Lower lobe of right lung (tissue), 2 donors: ENCODE data around the gene ARID1A. TPM values are rescaled to one million over a fixed set of nuclear protein-coding genes. Genes with fewer than 3 reads are reported as not detected.
"Not testable (repeated sequence)": the region's sequence is repeated elsewhere in the genome, so short reads cannot be mapped to it uniquely, and the experiment has no call there.

ENCODE experiments used
- ATAC-seq, 2 donors: fragments of 200-7000 bp; cut with Tn5 transposase; one replicate each; pipeline ENCODE4 v1.9.1; 2020 to 2022; ENCODE audit warnings: mild to moderate bottlenecking in 2 of 2, moderate library complexity in 2 of 2
- DNase-seq: peaks from one replicate; pipeline ENCODE4 v3.0.0-alpha.2; 2020
- H3K27ac ChIP-seq: fragments of 200-600 bp; one replicate; pipeline ENCODE4 v1.8.0; 2022
- H3K27me3 ChIP-seq: fragments of 200-600 bp; one replicate; pipeline ENCODE4 v1.8.0; 2022; ENCODE audit warnings: low read depth
- H3K36me3 ChIP-seq: fragments of 200-600 bp; one replicate; pipeline ENCODE4 v1.8.0; 2022; ENCODE audit warnings: mild to moderate bottlenecking
- H3K4me1 ChIP-seq: fragments of 200-600 bp; one replicate; pipeline ENCODE4 v1.8.0; 2022
- H3K4me3 ChIP-seq: fragments of 200-600 bp; one replicate; pipeline ENCODE4 v1.8.0; 2022; ENCODE audit warnings: mild to moderate bottlenecking
- H3K9me3 ChIP-seq: fragments of 200-600 bp; one replicate; pipeline ENCODE4 v1.8.0; 2022
- intact Hi-C: fragments of 100-400 bp; cut with DNase I; formaldehyde crosslinking; loops from one replicate; pipeline ENCODE4 v1.11.0; 2022
- total RNA-seq: library from RNA; stranded (reverse); fragmentation: NEBNext Ultra II Directional; extraction: Animal tissue kit (Norgen Biotek cat#: 25700); gene quantifications from one replicate; pipeline ENCODE4 v1.2.1, GENCODE V29; 2021
- TF ChIP-seq, protein P1 (sequence below): fragments of 200-600 bp; IDR thresholded peaks from one replicate; pipeline ENCODE4 v1.8.0; 2022; ENCODE audit warnings: antibody characterized with exemption, mild to moderate bottlenecking
- donor health status: DM: no; HTN: yes; CAD: no; lungs with severe emphysema.

Gene ARID1A
- total RNA-seq, 1 donor from 2014 or later = 72.4 TPM

DNA sequence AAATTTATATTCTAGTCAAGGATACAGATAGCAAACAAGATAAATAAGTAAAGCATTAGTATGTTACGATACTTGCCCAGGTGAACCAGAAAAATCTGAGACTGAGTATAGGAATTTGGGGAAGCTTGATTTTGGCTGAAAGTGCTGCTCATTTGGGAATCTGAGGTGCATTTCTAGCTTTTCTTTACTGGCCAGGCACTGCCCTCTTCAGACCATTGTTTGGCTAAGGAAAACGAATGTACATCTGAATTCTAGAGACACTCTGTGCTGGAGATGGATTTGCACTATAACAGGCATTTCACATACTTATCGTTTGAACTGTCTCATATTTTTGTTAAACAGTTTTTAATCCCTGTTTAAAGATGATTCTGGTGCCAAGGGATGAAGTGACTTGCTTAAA lies 23.4 kb downstream of the ARID1A start:
- Histone ChIP-seq H3K9me3 (no peaks in the 10 kb centered on the region), H3K4me3 (no peak overlapping the region), H3K36me3 (peaks cover 15% of the 10 kb centered on the region), H3K4me1 (peaks cover 97% of the 10 kb centered on the region), H3K27me3 (no peaks in the 10 kb centered on the region), H3K27ac (no peak overlapping the region)
- TF ChIP-seq, protein P1, sequence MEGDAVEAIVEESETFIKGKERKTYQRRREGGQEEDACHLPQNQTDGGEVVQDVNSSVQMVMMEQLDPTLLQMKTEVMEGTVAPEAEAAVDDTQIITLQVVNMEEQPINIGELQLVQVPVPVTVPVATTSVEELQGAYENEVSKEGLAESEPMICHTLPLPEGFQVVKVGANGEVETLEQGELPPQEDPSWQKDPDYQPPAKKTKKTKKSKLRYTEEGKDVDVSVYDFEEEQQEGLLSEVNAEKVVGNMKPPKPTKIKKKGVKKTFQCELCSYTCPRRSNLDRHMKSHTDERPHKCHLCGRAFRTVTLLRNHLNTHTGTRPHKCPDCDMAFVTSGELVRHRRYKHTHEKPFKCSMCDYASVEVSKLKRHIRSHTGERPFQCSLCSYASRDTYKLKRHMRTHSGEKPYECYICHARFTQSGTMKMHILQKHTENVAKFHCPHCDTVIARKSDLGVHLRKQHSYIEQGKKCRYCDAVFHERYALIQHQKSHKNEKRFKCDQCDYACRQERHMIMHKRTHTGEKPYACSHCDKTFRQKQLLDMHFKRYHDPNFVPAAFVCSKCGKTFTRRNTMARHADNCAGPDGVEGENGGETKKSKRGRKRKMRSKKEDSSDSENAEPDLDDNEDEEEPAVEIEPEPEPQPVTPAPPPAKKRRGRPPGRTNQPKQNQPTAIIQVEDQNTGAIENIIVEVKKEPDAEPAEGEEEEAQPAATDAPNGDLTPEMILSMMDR = no peak
- DNase-seq = no peak
- no peak for ATAC-seq
- intact Hi-C loops = no loop called here

DNA sequence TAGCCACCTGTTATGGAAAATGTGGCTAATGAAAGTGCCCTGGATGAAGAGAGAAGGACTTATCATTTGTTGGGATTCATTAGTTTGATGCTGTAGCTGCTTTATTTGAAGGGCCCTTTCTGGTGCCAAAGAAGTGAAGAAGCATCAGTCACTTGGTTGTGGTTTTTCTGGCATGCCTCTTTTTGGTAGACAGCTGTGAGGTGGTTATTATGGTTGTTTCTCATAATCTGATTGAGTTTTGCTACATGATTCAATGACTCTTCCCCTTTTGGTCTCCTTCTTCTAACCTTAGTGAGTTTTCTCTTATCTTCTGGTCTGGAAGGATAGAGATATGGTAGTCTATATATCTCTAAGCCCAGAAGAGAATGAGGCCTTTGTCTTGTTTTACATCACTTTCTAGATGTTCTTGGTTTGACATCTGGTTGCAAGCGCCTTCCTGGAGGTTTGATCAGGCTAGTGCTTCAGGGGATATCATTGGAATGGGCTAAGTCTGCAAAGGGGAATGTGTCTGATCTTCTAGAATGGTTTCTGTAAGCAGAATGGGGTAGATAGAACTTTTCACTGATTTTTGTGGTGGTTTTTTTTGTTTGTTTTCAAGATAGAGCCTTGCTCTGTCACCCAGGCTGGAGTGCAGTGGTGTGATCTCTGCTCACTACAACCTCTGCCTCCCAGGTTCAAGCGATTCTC lies 26.0 kb downstream of the ARID1A start:
- Histone ChIP-seq H3K27me3 (no peaks in the 10 kb centered on the region), H3K27ac (no peak overlapping the region), H3K4me3 (no peak overlapping the region), H3K4me1 (peaks cover 97% of the 10 kb centered on the region), H3K9me3 (no peaks in the 10 kb centered on the region), H3K36me3 (peaks cover 8% of the 10 kb centered on the region)
- TF ChIP-seq, protein P1 = no peak
- ATAC-seq (no peak), DNase-seq (no peak)
- intact Hi-C loops = no loop called here

DNA sequence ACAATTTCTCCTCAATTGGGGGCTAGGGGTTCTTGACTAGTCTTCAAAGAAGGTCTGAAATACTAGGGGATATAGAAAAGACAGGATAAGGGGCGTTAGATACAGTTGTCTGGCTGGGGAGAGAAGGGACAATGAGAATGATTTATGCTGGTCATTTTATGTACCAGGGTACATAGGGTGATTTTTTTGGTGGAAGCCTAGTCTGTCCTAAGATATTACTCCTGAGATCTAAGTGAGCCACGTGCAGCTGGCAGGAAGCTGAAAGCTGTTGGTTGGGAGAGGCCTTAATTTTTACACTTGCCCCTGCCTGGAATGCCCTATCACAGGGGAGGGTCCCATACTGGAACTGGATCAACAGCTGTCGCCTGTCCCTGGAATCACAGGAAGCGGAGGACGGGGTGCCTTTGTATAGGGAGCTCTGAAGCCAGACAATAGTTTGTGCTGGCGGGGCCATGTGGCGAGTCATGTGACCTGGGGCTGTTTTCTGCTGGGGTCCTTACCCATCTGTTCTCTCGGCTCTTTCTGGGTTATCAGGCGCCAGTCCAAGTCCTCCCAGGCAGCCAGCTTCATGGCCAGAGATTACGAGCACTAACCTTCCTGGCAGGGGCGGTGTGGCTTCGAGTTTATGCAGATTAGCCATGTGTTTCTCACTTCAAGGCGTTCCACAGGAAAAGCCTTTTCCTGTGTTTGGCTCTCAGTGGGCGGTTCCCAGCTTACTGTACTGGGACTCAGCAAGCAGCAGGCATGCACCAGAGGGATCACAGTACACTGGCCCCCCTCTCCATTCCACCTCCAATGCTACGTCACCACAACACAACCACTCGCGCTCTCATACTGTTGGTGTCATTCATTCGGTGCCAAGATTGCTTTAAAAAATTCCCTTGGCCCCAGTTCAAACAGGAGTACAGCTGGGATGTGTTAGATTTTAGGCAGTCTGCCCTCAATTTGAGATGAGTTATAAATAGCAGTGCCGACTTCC lies 27.5 kb downstream of the ARID1A start:
- Histone ChIP-seq H3K36me3 (peaks cover 8% of the 10 kb centered on the region), H3K27me3 (no peaks in the 10 kb centered on the region), H3K4me1 (peaks cover 97% of the 10 kb centered on the region), H3K4me3 (peak overlapping the region; percentile 22), H3K9me3 (no peaks in the 10 kb centered on the region), H3K27ac (peak overlapping the region; percentile 50)
- DNase-seq (peak; percentile 78), ATAC-seq (peak; percentile 93 to 95)
- TF ChIP-seq, protein P1 = no peak
- intact Hi-C loops = no loop called here

DNA sequence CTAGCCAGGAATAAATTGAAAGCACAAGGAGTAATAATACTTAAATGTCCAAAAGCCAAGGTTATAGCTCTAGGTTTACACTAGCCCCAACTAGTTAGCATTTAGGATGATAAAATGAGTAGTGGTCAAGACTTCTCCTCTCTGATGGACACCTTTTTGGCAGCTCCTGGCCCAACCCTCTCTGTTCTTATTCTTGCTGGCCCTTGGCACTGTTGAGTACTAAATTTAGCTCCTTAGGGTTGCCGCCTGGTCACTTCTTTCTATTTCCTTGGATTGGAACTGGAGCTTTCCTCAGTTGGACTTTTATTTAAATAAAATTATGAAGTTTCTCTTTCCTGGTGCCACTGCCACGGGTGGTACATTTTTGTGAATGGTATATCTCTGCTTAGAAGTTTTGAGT lies 28.3 kb downstream of the ARID1A start:
- Histone ChIP-seq H3K4me1 (peaks cover 97% of the 10 kb centered on the region), H3K4me3 (peak overlapping the region; percentile 22), H3K9me3 (no peaks in the 10 kb centered on the region), H3K27me3 (no peaks in the 10 kb centered on the region), H3K36me3 (peaks cover 8% of the 10 kb centered on the region), H3K27ac (peak overlapping the region; percentile 8)
- DNase-seq = no peak
- intact Hi-C loops = no loop called here
- TF ChIP-seq, protein P1 = no peak
- ATAC-seq = no peak

DNA sequence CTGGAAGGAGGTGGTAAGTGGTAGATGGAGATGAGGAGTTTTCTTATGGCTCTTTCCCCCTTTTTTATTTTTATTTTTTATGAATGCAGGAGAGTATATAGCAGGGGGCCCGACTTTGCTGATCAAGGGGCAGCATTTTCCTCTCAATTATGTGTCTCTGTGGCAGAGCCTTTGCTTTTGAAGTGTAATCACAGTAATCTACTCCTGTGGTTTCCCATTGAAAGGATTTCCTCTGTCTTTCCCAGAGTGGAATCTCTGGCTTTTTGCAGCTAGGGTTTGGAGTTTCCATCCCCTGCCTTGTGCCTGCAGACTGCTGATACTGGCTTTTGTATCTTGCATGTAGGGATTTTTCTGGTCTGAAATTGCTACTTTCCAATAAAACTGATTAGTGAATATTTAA lies 29.1 kb downstream of the ARID1A start:
- Histone ChIP-seq H3K4me3 (no peak overlapping the region), H3K36me3 (peaks cover 11% of the 10 kb centered on the region), H3K4me1 (peaks cover 92% of the 10 kb centered on the region), H3K9me3 (no peaks in the 10 kb centered on the region), H3K27me3 (no peaks in the 10 kb centered on the region), H3K27ac (no peak overlapping the region)
- ATAC-seq = no peak
- TF ChIP-seq, protein P1 = no peak
- DNase-seq = no peak
- intact Hi-C loops = no loop called here

DNA sequence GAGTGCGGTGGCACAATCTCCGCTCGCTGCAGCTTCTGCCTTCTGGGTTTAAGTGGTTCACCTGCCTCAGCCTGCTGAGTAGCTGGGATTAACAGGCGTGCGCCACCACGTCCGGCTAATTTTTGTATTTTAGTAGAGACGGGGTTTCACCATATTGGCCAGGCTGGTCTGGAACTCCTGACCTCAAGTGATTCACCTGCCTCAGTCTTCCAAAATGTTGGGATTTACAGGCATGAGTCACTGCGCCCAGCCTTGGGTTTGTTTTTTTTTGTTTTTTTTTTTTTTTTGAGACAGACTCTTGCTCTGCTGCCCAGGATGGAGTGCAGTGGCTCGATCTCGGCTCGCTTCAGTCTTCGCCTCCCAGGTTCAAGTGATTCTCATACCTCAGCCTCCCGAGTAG lies 30.1 kb downstream of the ARID1A start:
- intact Hi-C loops = not testable (repeated sequence)
- peaks cover 82% of the 10 kb centered on the region for H3K4me1 ChIP-seq

More for the DNA sequence above, 30.1 kb downstream of the ARID1A start:
- not testable (repeated sequence) for H3K4me3 ChIP-seq, ATAC-seq, H3K27ac ChIP-seq, H3K9me3 ChIP-seq, DNase-seq, H3K27me3 ChIP-seq
- peaks cover 15% of the 10 kb centered on the region for H3K36me3 ChIP-seq
